GM21529 (cell line): ENCODE data around the gene GFY.
"Not testable (repeated sequence)": the region's sequence is repeated elsewhere in the genome, so short reads cannot be mapped to it uniquely, and the experiment has no call there.

ENCODE experiments used
- ATAC-seq: cut with Tn5 transposase; IDR thresholded peaks from one replicate; pipeline ENCODE4 v1.9.1; 2021; ENCODE audit not compliant: unreplicated experiment

Gene GFY

DNA sequence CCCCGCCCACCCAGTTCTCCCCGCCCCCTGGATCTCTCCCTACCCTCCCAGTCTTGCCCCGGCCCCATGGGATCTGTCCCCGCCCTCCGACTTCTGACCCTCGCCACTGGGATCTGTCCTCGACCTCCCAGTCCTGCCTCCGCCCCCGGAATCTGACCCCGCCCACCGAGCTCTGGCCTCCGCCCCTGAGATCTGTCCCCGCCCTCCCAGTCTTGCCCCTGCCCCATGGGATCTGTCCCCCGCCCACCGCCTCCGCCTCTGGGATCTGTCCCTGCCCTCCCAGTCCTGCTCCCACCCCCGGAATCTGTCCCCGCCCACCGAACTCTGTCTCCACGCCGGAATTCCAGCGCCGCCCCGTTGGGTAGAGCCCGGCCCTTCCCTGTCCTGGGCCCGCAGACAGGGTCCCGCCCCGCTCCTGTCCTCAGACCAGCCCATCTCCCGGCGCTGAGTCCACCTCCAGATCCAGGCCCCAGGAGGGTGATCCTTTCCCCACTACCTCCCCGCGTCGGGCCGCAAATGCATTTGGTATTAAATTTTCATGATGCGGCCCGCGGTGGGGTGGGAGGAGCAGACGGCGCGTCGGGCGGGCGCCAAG is 17.7 kb downstream of the GFY start:
- peak; percentile 17 for ATAC-seq

GRCh38 chr19:49443366-49444099 is 18.3 kb downstream of the GFY start:
- ATAC-seq = peak; percentile 68

GRCh38 chr19:49444100-49444700 is 19.0 kb downstream of the GFY start:
- not testable (repeated sequence) for ATAC-seq

GRCh38 chr19:49445997-49446396 is 20.8 kb downstream of the GFY start:
- ATAC-seq = no peak

GRCh38 chr19:49447485-49448431 is 22.6 kb downstream of the GFY start:
- no peak for ATAC-seq

GRCh38 chr19:49448432-49448786 is 23.2 kb downstream of the GFY start:
- ATAC-seq = no peak

- ATAC-seq = no peak
Observed at GRCh38 chr19:49450405-49450804, 25.2 kb downstream of the GFY start.

GRCh38 chr19:49451430-49452181 is 26.4 kb downstream of the GFY start, which contains the start of gene PIH1D1:
TSS of gene PIH1D1 (minus strand) at chr19:49451814. CDS start at chr19:49451574, 240 bp downstream.
- ATAC-seq = peak; percentile 59

GRCh38 chr19:49453013-49453756 is 28.0 kb downstream of the GFY start, which contains the start of gene ALDH16A1:
TSS of gene ALDH16A1 (plus strand) at chr19:49453225. CDS start at chr19:49453332, 107 bp downstream.
- peak; percentile 80 for ATAC-seq

DNA sequence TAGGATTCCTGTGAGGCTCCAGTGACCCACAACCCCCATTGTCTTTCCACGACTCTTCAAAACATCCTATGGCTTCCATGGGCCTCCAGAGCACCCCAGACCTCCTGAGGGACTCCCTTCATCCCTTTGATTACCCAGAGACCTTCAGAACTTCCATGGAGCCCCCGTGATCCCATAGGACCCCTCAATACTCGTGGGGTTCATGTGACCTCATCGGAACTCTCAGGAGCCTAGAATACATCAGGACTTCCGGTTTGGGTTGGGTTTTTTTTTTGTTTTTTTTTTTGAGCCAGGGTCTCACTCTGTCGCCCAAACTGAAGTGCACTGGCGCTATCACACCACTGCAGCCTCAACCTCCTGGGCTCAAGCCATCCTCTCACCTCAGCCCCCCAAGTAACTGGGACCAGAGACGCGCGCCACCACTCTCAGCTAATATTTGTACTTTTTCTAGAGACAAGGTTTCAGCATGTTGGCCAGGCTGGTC is 28.6 kb downstream of the GFY start:
- no peak for ATAC-seq

DNA sequence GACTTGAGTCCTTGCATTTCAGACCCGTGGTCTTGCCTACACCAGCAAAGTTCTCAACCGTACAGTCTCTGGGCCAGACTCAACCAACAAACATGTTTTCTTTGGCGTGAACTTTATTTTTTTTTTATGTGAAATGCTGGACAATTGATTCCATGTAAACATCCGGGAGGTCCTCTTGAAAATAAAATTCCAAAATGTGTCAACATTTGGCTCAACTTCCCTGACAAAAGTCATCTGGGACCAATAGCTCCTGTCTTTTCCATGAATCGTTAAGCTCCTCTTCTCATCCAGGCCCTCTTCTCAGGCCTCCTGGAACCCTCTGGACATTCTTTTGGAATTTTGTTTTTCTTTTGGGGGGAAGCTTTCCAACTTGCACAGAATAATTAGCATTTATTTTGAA is 30.6 kb downstream of the GFY start:
- ATAC-seq = no peak

GRCh38 chr19:49456326-49456725 is 31.1 kb downstream of the GFY start:
- no peak for ATAC-seq

DNA sequence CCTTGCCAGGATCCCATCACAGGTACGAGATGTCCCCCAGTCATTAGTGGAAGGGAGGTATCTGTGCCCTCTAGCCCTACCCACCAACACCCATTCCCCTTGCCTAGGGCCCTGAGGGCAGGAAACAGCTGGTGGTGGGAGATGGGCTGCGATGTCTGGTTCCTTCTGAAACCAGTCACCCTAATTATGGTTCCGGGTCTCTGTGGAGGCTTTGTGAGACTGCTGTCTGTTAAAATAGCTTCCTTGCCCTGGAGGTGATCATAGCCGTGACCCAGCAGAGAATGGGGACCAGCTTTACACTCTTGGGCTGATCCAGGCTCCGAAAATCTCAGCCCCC is 33.3 kb downstream of the GFY start:
- ATAC-seq = no peak

DNA sequence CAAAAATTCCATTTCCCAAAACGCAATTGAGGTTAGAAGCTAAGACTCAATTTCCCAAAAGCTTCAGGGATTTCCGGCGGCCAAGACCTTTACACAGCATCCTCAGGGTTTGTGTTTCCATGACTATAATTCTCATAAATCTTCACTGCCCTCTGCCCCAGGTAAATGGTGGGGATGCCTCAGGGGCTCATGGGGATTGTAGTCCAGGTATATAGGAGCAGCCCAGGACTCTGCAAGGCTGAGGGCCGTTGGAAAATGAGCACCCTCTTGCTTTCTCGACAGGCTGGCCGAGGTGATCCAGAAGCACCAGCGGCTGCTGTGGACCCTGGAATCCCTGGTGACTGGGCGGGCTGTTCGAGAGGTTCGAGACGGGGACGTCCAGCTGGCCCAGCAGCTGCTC is 34.2 kb downstream of the GFY start:
- ATAC-seq = no peak

GRCh38 chr19:49461130-49461529 is 35.9 kb downstream of the GFY start:
- not testable (repeated sequence) for ATAC-seq

DNA sequence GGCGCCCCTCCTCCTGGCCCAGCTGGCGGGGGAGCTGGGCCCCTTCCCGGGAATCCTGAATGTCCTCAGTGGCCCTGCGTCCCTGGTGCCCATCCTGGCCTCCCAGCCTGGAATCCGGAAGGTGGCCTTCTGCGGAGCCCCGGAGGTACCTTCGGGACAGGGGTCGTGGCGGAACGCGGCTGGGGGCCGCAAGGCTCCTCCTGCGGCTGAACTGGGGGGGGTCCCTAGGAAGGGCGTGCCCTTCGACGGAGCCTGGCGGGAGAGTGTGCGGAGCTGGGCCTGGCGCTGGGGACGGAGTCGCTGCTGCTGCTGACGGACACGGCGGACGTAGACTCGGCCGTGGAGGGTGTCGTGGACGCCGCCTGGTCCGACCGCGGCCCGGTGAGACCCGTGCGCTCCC is 36.5 kb downstream of the GFY start:
- ATAC-seq = no peak

DNA sequence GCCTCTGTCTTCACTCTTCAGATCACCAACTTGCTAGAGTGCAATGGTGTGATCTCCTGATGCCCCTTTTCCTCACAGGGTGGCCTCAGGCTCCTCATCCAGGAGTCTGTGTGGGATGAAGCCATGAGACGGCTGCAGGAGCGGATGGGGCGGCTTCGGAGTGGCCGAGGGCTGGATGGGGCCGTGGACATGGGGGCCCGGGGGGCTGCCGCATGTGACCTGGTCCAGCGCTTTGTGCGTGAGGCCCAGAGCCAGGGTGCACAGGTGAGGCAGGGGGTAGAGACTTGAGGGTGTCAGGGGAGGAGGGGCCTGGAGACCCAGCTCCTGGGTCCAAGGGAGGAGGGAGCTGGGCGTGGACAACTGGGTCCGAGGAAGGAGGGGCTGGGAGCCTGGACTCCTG is 37.3 kb downstream of the GFY start:
- ATAC-seq = no peak

GRCh38 chr19:49463960-49464740 is 39.0 kb downstream of the GFY start:
- ATAC-seq = no peak

- ATAC-seq = no peak
Observed at GRCh38 chr19:49465371-49465770, 40.2 kb downstream of the GFY start.
